LNCaP clone FGC (cell line): ENCODE data around the gene UNC45B.
"Not testable (repeated sequence)": the region's sequence is repeated elsewhere in the genome, so short reads cannot be mapped to it uniquely, and the experiment has no call there.

Source experiments
- DNase-seq: peaks from one replicate; pipeline ENCODE4 v3.0.0-alpha.2; 2011; ENCODE audit warnings: low read depth
- H3K4me3 ChIP-seq: 2 replicates; pipeline ENCODE4 v1.5.1; 2011; ENCODE audit warnings: mild to moderate bottlenecking, low read depth, low read length, control low read depth
- TF ChIP-seq, protein P1 (sequence below): IDR thresholded peaks from 2 replicates; pipeline ENCODE4 v1.5.1; 2012; ENCODE audit warnings: mild to moderate bottlenecking; ENCODE audit not compliant: control insufficient read depth, insufficient read depth; ENCODE audit errors: extremely low read depth

The UNC45B gene

DNA sequence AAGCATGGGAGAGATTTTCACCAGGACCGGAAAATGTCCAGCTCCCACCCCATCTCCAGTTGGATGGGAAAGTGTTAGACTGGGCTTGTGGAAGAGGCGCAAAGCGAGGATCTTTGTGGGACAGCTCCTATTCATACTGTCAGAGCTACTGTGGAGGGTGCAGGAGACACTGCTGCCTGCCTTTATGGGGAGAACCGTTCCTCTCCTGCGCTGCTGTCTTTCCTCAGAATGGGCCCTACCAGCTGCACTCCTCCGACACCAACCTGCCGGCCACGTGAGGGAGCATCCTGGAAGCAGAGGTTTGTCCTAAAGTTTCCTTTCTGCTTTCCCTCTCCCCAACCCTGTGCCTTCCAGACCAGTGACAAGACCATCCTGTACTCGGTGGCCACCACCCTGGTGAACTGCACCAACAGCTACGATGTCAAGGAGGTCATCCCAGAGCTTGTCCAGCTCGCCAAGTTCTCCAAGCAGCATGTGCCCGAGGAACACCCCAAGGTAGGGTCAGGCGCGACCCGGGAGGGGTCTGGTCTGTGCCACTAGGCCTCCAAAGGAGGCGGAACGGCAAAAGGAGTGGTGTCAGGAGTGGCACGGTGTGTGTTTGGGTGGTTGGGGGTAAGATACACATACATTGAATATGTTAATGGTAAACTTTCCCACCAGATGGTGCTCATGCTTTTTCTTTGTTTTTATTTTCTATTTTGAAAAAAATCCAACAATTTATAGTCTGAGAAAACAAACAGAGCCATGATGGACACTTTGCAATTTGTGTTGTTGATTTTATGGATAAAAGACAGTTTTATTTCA is 23.6 kb downstream of the UNC45B start:
- TF ChIP-seq, protein P1, sequence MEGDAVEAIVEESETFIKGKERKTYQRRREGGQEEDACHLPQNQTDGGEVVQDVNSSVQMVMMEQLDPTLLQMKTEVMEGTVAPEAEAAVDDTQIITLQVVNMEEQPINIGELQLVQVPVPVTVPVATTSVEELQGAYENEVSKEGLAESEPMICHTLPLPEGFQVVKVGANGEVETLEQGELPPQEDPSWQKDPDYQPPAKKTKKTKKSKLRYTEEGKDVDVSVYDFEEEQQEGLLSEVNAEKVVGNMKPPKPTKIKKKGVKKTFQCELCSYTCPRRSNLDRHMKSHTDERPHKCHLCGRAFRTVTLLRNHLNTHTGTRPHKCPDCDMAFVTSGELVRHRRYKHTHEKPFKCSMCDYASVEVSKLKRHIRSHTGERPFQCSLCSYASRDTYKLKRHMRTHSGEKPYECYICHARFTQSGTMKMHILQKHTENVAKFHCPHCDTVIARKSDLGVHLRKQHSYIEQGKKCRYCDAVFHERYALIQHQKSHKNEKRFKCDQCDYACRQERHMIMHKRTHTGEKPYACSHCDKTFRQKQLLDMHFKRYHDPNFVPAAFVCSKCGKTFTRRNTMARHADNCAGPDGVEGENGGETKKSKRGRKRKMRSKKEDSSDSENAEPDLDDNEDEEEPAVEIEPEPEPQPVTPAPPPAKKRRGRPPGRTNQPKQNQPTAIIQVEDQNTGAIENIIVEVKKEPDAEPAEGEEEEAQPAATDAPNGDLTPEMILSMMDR: 0 out of 2 replicates have a peak, but pooled peaks have one; percentile 19
- no peak overlapping the region for H3K4me3 ChIP-seq
- peak; percentile 13 for DNase-seq

DNA sequence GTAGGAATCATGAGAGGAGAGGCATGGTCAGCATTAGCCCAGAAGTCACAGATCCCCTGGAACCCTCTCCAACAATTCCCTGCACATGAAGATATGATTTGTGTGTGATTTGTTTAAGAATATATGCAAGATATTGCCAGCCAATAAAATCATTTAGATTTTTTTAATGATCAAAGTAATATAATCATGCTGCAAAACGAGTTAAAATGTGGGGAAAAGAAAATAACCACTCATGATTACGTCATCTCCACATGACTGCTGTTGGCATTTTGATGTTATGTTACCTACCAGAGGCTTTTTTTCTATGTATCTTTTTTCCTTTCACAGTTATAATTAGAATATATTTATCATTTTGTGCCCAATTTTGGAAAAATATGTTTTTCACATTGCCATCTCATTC is 24.2 kb downstream of the UNC45B start:
- TF ChIP-seq, protein P1: no peak
- no peak for DNase-seq

DNA sequence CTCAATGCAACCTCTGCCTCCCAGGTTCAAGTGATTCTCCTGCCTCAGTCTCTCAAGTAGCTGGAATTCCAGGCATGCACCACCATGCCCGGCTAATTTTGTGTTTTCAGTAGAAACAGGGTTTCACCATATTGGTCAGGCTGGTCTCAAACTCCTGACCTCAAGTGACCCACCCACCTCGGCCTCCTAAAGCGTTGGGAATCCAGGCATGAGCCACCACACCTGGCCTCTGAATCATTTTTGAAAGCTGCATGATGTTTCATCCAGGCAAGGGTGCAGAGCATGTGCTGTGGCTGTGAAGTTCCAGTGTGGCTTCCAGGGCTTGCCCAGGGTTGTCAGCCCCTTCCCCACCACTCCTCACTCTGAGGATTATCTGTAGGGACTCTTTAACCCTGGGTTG is 24.7 kb downstream of the UNC45B start:
- DNase-seq, H3K4me3 ChIP-seq: not testable (repeated sequence)

More for the DNA sequence above, 24.2 kb downstream of the UNC45B start:
- no peak overlapping the region for H3K4me3 ChIP-seq

DNA sequence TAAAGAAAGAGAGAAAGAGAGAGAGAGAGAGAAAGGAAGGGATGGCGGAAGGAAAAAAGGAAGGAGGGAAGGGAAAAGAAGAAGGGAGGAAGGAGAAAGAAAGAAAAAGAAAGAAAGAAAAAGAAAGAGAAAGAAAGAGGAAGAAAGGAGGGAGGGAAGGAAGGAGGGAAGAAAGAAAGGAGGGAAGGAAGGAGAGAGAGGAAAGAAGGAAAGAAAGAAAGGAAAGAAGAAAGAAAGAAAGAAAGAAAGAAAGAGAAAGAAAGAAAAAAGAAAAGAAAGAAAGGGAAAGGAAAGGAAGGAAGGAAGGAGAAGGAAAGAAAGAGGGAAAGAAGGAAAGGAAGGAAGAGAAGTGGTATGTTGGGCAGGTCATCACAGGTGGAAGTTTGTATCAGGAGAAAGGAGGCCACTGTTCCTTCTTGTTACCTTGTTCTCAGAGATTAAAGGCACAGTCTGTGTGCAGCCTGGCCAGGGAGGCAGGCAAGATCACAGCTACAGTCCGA is 27.3 kb downstream of the UNC45B start:
- no peak overlapping the region for H3K4me3 ChIP-seq
- TF ChIP-seq, protein P1: no peak
- no peak for DNase-seq

DNA sequence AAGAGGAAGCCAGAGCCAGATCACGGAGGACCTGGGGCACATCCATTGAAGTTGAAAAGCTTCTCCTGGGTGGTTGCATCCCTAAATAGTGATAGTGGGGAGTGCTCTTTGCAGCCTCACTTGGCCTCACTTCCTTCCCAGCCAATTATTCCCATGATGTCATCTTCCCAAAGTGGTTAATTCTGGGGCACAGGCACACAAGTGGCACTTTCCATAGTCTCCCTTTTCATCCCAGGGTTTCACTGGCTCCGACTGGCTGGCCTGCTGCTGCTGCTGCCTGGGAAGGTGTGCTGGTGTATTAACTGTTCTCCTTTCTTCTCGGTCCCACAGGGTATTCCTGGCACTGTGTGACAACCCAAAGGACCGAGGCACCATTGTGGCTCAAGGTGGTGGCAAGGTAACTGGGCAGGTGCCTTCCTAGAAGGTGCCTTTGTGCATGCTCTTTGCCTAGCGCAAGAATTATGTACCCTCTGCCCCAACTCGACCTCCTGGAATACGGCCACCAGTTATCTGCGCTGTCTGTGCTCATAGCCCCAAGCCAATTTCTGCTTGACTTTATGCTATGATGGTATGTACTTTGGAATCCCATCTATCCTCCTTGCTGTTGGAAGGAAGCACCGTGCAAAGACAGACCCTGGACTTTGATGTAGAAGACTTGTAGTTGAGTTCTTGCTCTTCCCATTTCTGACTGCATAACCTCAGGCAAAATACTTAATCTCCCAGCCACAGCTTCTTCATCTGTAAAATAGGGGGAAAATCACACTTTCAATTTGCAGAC is 28.2 kb downstream of the UNC45B start:
- TF ChIP-seq, protein P1: no peak
- no peak overlapping the region for H3K4me3 ChIP-seq
- DNase-seq: no peak

DNA sequence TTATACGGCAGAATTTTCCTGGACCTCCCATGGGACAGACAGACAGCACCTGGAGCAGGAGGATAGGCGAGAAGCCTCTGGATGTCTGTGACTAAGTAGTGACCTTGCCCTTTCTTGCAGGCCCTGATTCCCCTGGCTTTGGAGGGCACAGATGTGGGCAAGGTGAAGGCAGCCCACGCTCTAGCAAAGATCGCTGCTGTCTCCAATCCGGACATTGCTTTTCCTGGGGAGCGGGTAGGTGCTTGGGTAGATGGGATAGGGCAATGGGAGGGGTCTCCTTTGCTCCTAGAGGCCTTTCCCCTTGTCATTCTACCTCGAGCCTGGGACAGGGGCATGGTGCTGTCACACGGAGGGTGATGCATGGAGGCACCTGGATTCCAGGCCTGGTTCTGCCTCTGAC is 29.3 kb downstream of the UNC45B start:
- TF ChIP-seq, protein P1: no peak
- no peak overlapping the region for H3K4me3 ChIP-seq
- no peak for DNase-seq

DNA sequence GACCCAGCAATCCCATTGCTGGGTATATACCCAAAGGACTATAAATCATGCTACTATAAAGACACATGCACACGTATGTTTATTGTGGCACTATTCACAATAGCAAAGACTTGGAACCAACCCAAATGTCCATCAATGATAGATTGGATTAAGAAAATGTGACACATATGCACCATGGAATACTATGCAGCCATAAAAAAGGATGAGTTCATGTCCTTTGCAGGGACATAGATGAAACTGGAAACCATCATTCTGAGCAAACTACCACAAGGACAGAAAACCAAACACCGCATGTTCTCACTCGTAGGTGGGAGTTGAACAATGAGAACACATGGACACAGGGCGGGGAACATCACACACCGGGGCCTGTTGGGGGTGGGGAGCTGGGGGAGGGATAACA is 31.8 kb downstream of the UNC45B start:
- H3K4me3 ChIP-seq: not testable (repeated sequence)

More for the DNA sequence above, 31.8 kb downstream of the UNC45B start:
- DNase-seq: not testable (repeated sequence)
